ENCODE measurements around the gene ASTN2.

Gene ASTN2

DNA sequence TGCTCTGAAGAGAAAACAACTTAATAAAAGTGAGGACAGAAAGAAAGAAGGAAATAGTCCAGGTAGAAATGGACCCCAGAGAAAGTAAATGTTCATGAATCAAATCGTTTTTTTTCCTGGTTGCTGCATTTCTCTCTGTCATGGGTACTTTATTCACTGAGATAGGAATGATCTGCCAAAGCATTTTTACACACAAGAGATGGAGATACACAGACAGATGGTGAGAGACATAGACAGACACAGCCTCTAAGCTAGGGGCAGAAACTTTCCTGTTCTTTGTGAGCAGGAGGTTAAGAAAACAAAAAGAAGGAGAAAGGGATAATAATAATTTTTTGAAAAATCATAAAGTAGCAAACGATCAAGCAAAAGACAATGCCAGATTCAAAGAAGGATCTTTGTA lies 73.7 kb downstream of the ASTN2 start:
- Histone ChIP-seq H3K9ac (ENCODE audit: low read depth, low read length) (no peak overlapping the region), H3K4me2 (ENCODE audit: insufficient read depth, low read length) (no peak overlapping the region), H4K20me1 (ENCODE audit: insufficient read depth, low read length) (no peaks in the 10 kb centered on the region), H3K27me3 (ENCODE audit: insufficient read depth, low read length, poor library complexity) (no peaks in the 10 kb centered on the region), H3K27ac (ENCODE audit: low read length) (no peak overlapping the region), H3K79me2 (ENCODE audit: insufficient read depth, low read length) (no peaks in the 10 kb centered on the region), H3K4me1 (ENCODE audit: insufficient read depth, low read length) (no peaks in the 10 kb centered on the region), H3K9me3 (ENCODE audit: insufficient read depth, low read length, severe bottlenecking) (no peaks in the 10 kb centered on the region), H3K36me3 (ENCODE audit: insufficient read depth, low read length) (no peaks in the 10 kb centered on the region), H3K4me3 (ENCODE audit: low read depth in 1 of 2, low read length in 2 of 2) (no peak overlapping the region), H2AFZ (ENCODE audit: low read depth, low read length) (no peak overlapping the region)
- DNase-seq (no peak), ATAC-seq (ENCODE audit: insufficient read depth, low read depth) (no peak)
- TF ChIP-seq, protein P1, sequence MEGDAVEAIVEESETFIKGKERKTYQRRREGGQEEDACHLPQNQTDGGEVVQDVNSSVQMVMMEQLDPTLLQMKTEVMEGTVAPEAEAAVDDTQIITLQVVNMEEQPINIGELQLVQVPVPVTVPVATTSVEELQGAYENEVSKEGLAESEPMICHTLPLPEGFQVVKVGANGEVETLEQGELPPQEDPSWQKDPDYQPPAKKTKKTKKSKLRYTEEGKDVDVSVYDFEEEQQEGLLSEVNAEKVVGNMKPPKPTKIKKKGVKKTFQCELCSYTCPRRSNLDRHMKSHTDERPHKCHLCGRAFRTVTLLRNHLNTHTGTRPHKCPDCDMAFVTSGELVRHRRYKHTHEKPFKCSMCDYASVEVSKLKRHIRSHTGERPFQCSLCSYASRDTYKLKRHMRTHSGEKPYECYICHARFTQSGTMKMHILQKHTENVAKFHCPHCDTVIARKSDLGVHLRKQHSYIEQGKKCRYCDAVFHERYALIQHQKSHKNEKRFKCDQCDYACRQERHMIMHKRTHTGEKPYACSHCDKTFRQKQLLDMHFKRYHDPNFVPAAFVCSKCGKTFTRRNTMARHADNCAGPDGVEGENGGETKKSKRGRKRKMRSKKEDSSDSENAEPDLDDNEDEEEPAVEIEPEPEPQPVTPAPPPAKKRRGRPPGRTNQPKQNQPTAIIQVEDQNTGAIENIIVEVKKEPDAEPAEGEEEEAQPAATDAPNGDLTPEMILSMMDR (IDR thresholded peaks at IDR 0.05; ENCODE audit: borderline replicate concordance, extremely low read depth, low read length, poor library complexity, severe bottlenecking), result no peak
- no peak for TF ChIP-seq EZH2 (IDR thresholded peaks at IDR 0.05; ENCODE audit: borderline replicate concordance, low read depth, low read length, severe bottlenecking)

GRCh38 chr9:117340422-117340821 lies 74.4 kb downstream of the ASTN2 start:
- DNase-seq (no peak), ATAC-seq (ENCODE audit: insufficient read depth, low read depth) (no peak)
- Histone ChIP-seq H3K36me3 (ENCODE audit: insufficient read depth, low read length) (no peaks in the 10 kb centered on the region), H3K79me2 (ENCODE audit: insufficient read depth, low read length) (no peaks in the 10 kb centered on the region), H3K9ac (ENCODE audit: low read depth, low read length) (no peak overlapping the region), H3K4me2 (ENCODE audit: insufficient read depth, low read length) (no peak overlapping the region), H3K4me1 (ENCODE audit: insufficient read depth, low read length) (no peaks in the 10 kb centered on the region), H3K9me3 (ENCODE audit: insufficient read depth, low read length, severe bottlenecking) (no peaks in the 10 kb centered on the region), H3K27ac (ENCODE audit: low read length) (no peak overlapping the region), H4K20me1 (ENCODE audit: insufficient read depth, low read length) (no peaks in the 10 kb centered on the region), H3K27me3 (ENCODE audit: insufficient read depth, low read length, poor library complexity) (no peaks in the 10 kb centered on the region), H3K4me3 (ENCODE audit: low read depth in 1 of 2, low read length in 2 of 2) (no peak overlapping the region), H2AFZ (ENCODE audit: low read depth, low read length) (no peak overlapping the region)
- TF ChIP-seq, protein P1 (IDR thresholded peaks at IDR 0.05; ENCODE audit: borderline replicate concordance, extremely low read depth, low read length, poor library complexity, severe bottlenecking), result no peak
- TF ChIP-seq EZH2 (IDR thresholded peaks at IDR 0.05; ENCODE audit: borderline replicate concordance, low read depth, low read length, severe bottlenecking), result no peak

DNA sequence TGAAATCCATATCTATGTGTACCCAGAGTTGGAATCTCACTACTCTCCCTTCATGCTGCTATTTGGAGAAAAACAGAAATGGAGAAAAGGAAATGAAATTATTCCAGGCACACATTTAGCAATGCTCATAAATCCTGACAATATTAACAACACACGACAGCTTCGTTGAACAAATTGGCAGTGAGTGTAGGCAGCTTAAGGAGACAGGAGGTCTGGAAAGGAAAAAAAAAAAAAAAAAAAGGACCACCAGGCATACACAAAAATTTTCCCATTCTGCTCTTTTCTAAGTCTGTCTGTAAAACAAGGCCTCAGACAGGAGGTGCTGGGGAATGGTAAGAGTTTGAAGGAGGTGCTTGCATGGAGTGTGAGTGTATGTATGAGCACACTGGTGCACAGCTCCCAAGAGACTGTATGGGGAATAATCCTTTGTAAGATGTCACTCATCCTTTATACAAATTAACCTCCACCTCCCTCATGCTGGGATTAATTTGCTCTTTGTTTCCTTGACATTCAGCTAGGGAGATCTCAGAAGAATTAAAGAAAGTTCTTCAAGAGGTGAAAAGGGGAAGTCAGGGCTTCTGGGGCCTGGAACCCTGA lies 78.9 kb downstream of the ASTN2 start:
- H2AFZ ChIP-seq (ENCODE audit: low read depth, low read length), result no peak overlapping the region
- no peak overlapping the region for H3K9ac ChIP-seq (ENCODE audit: low read depth, low read length)
- no peaks in the 10 kb centered on the region for H3K79me2 ChIP-seq (ENCODE audit: insufficient read depth, low read length)
- no peaks in the 10 kb centered on the region for H3K27me3 ChIP-seq (ENCODE audit: insufficient read depth, low read length, poor library complexity)
- no peak for DNase-seq
- ATAC-seq (ENCODE audit: insufficient read depth, low read depth), result no peak
- TF ChIP-seq, protein P1 (IDR thresholded peaks at IDR 0.05; ENCODE audit: borderline replicate concordance, extremely low read depth, low read length, poor library complexity, severe bottlenecking), result no peak
- TF ChIP-seq EZH2 (IDR thresholded peaks at IDR 0.05; ENCODE audit: borderline replicate concordance, low read depth, low read length, severe bottlenecking), result no peak
- no peaks in the 10 kb centered on the region for H4K20me1 ChIP-seq (ENCODE audit: insufficient read depth, low read length)
- H3K9me3 ChIP-seq (ENCODE audit: insufficient read depth, low read length, severe bottlenecking), result no peaks in the 10 kb centered on the region
- H3K4me1 ChIP-seq (ENCODE audit: insufficient read depth, low read length), result no peaks in the 10 kb centered on the region
- H3K36me3 ChIP-seq (ENCODE audit: insufficient read depth, low read length), result no peaks in the 10 kb centered on the region
- H3K27ac ChIP-seq (ENCODE audit: low read length), result no peak overlapping the region
- H3K4me2 ChIP-seq (ENCODE audit: insufficient read depth, low read length), result no peak overlapping the region
- H3K4me3 ChIP-seq (ENCODE audit: low read depth in 1 of 2, low read length in 2 of 2), result no peak overlapping the region

Data from DND-41 (cell line).